Thyroid gland (tissue), 4 donors: ENCODE measurements around the gene SPINK13.

Experiments used
- CTCF ChIP-seq, 6 experiments: fragments of 200-600 bp in 3 of 6; fragments of 450-650 bp in 3 of 6; sonication (generic) in 3 of 6; IDR thresholded peaks; one replicate each; pipeline ENCODE4 v1.5.1; 2016 to 2019; ENCODE audit warnings: antibody characterized with exemption in 6 of 6, mild to moderate bottlenecking in 2 of 6, inconsistent platforms in 1 of 6, moderate library complexity in 1 of 6
- POLR2A ChIP-seq, 2 donors: fragments of 450-650 bp; IDR thresholded peaks; one replicate each; pipeline ENCODE4 v1.6.1; 2017; ENCODE audit warnings: antibody characterized with exemption in 2 of 2, mild to moderate bottlenecking in 2 of 2, moderate library complexity in 1 of 2

GRCh38 chr5:148230240-148230639, 38.4 kb upstream of the SPINK13 start:
- TF ChIP-seq CTCF (IDR thresholded peaks at IDR 0.05), result no peak
- TF ChIP-seq POLR2A (IDR thresholded peaks at IDR 0.05), result no peak
